ENCODE measurements around the gene UBE2E1.

DNA sequence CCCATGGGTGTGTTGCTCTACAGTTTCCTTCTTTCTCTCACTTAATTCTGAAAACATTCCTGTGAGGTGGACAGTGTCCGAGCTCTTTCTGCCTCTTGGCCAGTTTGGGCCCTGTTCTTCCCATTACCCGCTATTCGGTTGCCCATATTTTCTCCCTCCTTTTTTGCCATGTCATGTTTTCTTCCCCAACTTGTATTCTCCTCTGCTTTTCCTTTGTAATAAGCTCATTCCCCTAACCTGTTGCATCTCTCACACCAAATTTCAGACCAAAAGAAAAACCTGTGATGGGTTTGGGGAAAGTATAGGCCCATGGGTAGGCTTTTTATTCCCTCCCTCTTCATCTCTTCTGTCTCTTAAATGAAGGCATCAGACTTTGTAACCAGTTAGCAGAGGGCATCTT is 80.6 kb downstream of the UBE2E1 start:
- TF ChIP-seq, protein P1, sequence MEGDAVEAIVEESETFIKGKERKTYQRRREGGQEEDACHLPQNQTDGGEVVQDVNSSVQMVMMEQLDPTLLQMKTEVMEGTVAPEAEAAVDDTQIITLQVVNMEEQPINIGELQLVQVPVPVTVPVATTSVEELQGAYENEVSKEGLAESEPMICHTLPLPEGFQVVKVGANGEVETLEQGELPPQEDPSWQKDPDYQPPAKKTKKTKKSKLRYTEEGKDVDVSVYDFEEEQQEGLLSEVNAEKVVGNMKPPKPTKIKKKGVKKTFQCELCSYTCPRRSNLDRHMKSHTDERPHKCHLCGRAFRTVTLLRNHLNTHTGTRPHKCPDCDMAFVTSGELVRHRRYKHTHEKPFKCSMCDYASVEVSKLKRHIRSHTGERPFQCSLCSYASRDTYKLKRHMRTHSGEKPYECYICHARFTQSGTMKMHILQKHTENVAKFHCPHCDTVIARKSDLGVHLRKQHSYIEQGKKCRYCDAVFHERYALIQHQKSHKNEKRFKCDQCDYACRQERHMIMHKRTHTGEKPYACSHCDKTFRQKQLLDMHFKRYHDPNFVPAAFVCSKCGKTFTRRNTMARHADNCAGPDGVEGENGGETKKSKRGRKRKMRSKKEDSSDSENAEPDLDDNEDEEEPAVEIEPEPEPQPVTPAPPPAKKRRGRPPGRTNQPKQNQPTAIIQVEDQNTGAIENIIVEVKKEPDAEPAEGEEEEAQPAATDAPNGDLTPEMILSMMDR (IDR thresholded peaks at IDR 0.05 in 8 of 11, conservative IDR thresholded peaks at IDR 0.05 in 3 of 11) = no peak
- TF ChIP-seq POLR2A (IDR thresholded peaks at IDR 0.05) (no peak), POLR2AphosphoS5 (IDR thresholded peaks at IDR 0.05) (no peak)
